ENCODE results near the gene AHSG. TPM values are rescaled to one million over a fixed set of nuclear protein-coding genes. Genes with fewer than 3 reads are reported as not detected.

AHSG gene
- total and polyA plus RNA-seq, 10 of the 15 experiments (the other 5 are each of a cell fraction or from before 2014, with no cell fraction given): 0.06 to 0.90 (median 0.15) TPM; not detected in 7

DNA sequence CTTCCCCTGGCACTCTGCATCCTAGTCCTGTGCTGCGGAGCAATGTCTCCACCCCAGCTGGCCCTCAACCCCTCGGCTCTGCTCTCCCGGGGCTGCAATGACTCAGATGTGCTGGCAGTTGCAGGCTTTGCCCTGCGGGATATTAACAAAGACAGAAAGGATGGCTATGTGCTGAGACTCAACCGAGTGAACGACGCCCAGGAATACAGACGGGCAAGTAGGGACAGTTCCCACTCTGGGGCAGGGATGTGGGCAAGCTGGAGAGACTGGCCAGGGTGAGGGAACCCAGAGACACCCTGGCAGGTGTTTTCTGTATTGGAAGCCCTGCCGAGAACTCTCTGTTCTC, 27.6 kb downstream of the AHSG start (continued):
- TF ChIP-seq, protein P1, sequence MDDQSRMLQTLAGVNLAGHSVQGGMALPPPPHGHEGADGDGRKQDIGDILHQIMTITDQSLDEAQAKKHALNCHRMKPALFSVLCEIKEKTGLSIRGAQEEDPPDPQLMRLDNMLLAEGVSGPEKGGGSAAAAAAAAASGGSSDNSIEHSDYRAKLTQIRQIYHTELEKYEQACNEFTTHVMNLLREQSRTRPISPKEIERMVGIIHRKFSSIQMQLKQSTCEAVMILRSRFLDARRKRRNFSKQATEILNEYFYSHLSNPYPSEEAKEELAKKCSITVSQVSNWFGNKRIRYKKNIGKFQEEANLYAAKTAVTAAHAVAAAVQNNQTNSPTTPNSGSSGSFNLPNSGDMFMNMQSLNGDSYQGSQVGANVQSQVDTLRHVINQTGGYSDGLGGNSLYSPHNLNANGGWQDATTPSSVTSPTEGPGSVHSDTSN (IDR thresholded peaks at IDR 0.05; ENCODE audit: insufficient replicate concordance, low read depth, low read length): no peak

DNA sequence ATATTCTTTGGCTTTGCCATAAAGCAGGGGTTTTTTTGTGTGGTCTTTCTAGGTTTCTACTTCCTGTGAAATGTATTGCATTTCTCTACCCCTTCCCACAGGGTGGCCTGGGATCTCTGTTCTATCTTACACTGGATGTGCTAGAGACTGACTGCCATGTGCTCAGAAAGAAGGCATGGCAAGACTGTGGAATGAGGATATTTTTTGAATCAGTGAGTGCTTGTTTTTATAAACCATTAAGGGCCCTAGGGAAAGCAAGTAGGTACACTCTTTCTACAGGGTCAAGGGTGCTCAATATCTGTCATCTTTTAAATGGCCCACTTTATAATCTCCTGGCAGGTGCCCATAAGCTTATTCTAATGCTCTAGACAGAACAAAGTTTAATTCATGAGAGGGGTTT, 28.1 kb downstream of the AHSG start:
- BruUV-seq (replicated peaks): no TSS peak
- H3K9ac ChIP-seq (ENCODE audit: control insufficient read depth, insufficient read depth, low read length): no peak overlapping the region
- DNase-seq (ENCODE audit: low read depth, low spot score): no peak
- ChIA-PET SMC1A (ENCODE audit: uncharacterized antibody, unreplicated experiment) (interaction anchor here (1.5 kb wide), 1 partner anchor 8 kb away, joined by 3 read pairs; no protein-coding TSS in a partner anchor), RAD21 (ENCODE audit: unreplicated experiment) (no interaction called here), CTCF (interaction anchor here (0.6 to 2.1 kb wide), 3 partner anchors 10 to 24 kb away, joined by 3 to 9 read pairs (median 4); no protein-coding TSS in a partner anchor), POLR2A (no interaction called here)
- no peaks in the 10 kb centered on the region for H3K4me1 ChIP-seq (ENCODE audit: control insufficient read depth, insufficient read depth, low read length)
- H3K4me3 ChIP-seq: no peak overlapping the region
- H3K9me3 ChIP-seq (replicated peaks; ENCODE audit: control insufficient read depth, insufficient read depth, low read length): no peaks in the 10 kb centered on the region; the same call in 2 of the 3 replicates
- no peak for FAIRE-seq
- no peak overlapping the region for H3K4me2 ChIP-seq (ENCODE audit: control insufficient read depth, insufficient read depth)
- no peaks in the 10 kb centered on the region for H3K79me2 ChIP-seq (ENCODE audit: control insufficient read depth, insufficient read depth, low read length)
- no peak overlapping the region for H3K27ac ChIP-seq (ENCODE audit: control insufficient read depth, insufficient read depth)
- H4K20me1 ChIP-seq (ENCODE audit: control insufficient read depth, insufficient read depth): no peaks in the 10 kb centered on the region
- in situ Hi-C loops (cut with MboI): no loop called here
- intact Hi-C loops (cut with micrococcal nuclease; ENCODE audit: unreplicated experiment): no loop called here
- H3K36me3 ChIP-seq (ENCODE audit: control insufficient read depth in 2 of 2, insufficient read depth in 2 of 2, low read length in 1 of 2): no peaks in the 10 kb centered on the region
- ATAC-seq: no peak
- peaks cover 0 to 3% of the 10 kb centered on the region in 2 experiments; a peak in 2 of 4 replicates for H3K27me3 ChIP-seq (replicated peaks in 1 of 2; ENCODE audit: control insufficient read depth in 2 of 2, insufficient read depth in 2 of 2, low read length in 1 of 2)
- H2AFZ ChIP-seq (ENCODE audit: control insufficient read depth, low read depth, low read length): no peak overlapping the region
- no peak for TF ChIP-seq SMAD5 (IDR thresholded peaks at IDR 0.05; ENCODE audit: low read depth)
- TF ChIP-seq, protein P2, sequence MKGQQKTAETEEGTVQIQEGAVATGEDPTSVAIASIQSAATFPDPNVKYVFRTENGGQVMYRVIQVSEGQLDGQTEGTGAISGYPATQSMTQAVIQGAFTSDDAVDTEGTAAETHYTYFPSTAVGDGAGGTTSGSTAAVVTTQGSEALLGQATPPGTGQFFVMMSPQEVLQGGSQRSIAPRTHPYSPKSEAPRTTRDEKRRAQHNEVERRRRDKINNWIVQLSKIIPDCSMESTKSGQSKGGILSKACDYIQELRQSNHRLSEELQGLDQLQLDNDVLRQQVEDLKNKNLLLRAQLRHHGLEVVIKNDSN (IDR thresholded peaks at IDR 0.05; ENCODE audit: borderline replicate concordance, extremely low read length, insufficient read depth, low read depth, low read length): no peak
- no peak for TF ChIP-seq LARP7 (IDR thresholded peaks at IDR 0.05)
- TF ChIP-seq, protein P3, sequence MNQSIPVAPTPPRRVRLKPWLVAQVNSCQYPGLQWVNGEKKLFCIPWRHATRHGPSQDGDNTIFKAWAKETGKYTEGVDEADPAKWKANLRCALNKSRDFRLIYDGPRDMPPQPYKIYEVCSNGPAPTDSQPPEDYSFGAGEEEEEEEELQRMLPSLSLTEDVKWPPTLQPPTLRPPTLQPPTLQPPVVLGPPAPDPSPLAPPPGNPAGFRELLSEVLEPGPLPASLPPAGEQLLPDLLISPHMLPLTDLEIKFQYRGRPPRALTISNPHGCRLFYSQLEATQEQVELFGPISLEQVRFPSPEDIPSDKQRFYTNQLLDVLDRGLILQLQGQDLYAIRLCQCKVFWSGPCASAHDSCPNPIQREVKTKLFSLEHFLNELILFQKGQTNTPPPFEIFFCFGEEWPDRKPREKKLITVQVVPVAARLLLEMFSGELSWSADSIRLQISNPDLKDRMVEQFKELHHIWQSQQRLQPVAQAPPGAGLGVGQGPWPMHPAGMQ (IDR thresholded peaks at IDR 0.05; ENCODE audit: borderline replicate concordance): no peak
- no peak for TF ChIP-seq TARDBP (IDR thresholded peaks at IDR 0.05; ENCODE audit: borderline replicate concordance)
- TF ChIP-seq, protein P4, sequence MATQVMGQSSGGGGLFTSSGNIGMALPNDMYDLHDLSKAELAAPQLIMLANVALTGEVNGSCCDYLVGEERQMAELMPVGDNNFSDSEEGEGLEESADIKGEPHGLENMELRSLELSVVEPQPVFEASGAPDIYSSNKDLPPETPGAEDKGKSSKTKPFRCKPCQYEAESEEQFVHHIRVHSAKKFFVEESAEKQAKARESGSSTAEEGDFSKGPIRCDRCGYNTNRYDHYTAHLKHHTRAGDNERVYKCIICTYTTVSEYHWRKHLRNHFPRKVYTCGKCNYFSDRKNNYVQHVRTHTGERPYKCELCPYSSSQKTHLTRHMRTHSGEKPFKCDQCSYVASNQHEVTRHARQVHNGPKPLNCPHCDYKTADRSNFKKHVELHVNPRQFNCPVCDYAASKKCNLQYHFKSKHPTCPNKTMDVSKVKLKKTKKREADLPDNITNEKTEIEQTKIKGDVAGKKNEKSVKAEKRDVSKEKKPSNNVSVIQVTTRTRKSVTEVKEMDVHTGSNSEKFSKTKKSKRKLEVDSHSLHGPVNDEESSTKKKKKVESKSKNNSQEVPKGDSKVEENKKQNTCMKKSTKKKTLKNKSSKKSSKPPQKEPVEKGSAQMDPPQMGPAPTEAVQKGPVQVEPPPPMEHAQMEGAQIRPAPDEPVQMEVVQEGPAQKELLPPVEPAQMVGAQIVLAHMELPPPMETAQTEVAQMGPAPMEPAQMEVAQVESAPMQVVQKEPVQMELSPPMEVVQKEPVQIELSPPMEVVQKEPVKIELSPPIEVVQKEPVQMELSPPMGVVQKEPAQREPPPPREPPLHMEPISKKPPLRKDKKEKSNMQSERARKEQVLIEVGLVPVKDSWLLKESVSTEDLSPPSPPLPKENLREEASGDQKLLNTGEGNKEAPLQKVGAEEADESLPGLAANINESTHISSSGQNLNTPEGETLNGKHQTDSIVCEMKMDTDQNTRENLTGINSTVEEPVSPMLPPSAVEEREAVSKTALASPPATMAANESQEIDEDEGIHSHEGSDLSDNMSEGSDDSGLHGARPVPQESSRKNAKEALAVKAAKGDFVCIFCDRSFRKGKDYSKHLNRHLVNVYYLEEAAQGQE (IDR thresholded peaks at IDR 0.05; ENCODE audit: low read depth, low read length): no peak
- TF ChIP-seq ZNF217 (IDR thresholded peaks at IDR 0.05): no peak
- TF ChIP-seq, protein P5, sequence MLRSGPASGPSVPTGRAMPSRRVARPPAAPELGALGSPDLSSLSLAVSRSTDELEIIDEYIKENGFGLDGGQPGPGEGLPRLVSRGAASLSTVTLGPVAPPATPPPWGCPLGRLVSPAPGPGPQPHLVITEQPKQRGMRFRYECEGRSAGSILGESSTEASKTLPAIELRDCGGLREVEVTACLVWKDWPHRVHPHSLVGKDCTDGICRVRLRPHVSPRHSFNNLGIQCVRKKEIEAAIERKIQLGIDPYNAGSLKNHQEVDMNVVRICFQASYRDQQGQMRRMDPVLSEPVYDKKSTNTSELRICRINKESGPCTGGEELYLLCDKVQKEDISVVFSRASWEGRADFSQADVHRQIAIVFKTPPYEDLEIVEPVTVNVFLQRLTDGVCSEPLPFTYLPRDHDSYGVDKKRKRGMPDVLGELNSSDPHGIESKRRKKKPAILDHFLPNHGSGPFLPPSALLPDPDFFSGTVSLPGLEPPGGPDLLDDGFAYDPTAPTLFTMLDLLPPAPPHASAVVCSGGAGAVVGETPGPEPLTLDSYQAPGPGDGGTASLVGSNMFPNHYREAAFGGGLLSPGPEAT (IDR thresholded peaks at IDR 0.05; ENCODE audit: low read depth): no peak
- no peak for TF ChIP-seq NFYB (IDR thresholded peaks at IDR 0.05; ENCODE audit: insufficient read depth, low read depth, low read length)
- TF ChIP-seq EP300 (IDR thresholded peaks at IDR 0.05; ENCODE audit: borderline replicate concordance in 1 of 2, control insufficient read depth in 1 of 2, low read depth in 2 of 2, low read length in 2 of 2): no peak
